Stimulated activated CD4-positive, alpha-beta T cell treated with anti-CD3 and anti-CD28 coated beads, Interleukin-12 subunit alpha, Interleukin-12 subunit beta, amount 100 ng/mL, for 48 hours (primary cell): ENCODE results near the gene ZNF595.
A peak's percentile ranks its signal among the peaks of the same experiment; 100 is the strongest.
"Not testable (repeated sequence)": the region's sequence is repeated elsewhere in the genome, so short reads cannot be mapped to it uniquely, and the experiment has no call there.

Experiments
- DNase-seq, 3 donors: peaks; one replicate each; pipeline ENCODE4 v3.0.0-alpha.2; 2020; ENCODE audit warnings: low read depth in 2 of 3, low spot score in 1 of 3

The ZNF595 gene

DNA sequence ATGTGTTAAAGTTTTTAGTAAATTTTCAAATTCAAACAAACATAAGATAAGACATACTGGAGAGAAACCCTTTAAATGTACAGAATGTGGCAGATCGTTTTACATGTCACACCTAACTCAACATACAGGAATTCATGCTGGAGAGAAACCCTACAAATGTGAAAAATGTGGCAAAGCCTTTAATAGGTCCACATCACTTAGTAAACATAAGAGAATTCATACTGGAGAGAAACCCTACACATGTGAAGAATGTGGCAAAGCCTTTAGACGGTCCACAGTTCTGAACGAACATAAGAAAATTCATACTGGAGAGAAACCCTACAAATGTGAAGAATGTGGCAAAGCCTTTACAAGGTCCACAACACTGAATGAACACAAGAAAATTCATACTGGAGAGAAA lies 32.8 kb downstream of the ZNF595 start:
- DNase-seq = no peak

DNA sequence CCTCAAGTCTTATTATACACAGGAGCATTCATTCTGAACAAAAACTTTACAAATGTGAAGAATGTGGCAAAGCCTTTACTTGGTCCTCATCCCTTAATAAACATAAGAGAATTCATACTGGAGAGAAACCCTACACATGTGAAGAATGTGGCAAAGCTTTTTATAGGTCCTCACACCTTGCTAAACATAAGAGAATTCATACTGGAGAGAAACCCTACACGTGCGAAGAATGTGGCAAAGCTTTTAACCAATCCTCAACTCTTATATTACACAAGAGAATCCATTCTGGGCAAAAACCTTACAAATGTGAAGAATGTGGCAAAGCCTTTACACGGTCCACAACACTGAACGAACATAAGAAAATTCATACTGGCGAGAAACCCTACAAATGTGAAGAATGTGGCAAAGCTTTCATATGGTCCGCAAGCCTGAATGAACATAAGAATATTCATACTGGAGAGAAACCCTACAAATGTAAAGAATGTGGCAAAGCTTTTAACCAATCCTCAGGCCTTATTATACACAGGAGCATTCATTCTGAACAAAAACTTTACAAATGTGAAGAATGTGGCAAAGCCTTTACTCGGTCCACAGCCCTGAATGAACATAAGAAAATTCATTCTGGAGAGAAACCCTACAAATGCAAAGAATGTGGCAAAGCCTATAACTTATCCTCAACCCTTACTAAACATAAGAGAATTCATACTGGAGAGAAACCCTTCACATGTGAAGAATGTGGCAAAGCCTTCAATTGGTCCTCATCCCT lies 33.6 kb downstream of the ZNF595 start:
- DNase-seq = not testable (repeated sequence)

DNA sequence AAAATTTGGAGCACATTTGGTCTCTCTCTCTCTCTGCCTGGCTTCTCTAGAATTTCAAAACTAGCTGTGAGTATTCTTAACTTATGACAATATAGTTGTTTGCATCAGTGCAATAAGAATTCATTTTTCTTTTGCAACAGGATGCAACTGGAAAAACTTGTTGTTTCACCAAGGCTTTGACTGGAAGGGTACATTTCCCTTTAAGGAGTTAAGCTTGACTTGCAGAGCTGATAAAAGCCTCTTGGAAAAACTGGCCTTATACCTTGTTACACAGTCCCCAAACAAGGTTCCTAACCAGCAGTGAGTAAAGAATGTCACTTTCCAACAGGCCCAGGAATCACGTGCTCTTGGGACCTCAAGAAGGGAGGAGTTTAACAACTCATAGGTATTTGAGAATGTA lies 45.3 kb downstream of the ZNF595 start:
- no peak for DNase-seq

DNA sequence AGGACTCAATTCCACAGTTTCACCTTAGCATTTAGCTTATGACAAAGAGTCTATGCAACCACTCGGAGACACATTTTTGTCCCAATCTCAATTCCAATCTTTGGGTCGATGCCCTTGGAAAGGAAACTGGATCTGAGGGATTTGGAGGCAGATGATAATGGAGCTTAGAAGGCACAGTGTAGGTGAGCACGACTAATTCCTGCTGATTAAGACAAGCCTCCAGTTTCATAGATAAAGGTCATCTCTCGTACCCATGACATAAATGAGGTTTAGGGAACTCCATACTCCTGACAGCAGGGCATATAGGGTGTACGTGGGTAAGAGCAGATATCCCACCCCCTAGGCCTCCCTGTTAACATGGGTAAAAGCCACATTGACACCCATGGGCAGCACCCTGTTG lies 46.7 kb downstream of the ZNF595 start:
- no peak for DNase-seq

GRCh38 chr4:107083-107443 lies 53.9 kb downstream of the ZNF595 start:
- no peak for DNase-seq

DNA sequence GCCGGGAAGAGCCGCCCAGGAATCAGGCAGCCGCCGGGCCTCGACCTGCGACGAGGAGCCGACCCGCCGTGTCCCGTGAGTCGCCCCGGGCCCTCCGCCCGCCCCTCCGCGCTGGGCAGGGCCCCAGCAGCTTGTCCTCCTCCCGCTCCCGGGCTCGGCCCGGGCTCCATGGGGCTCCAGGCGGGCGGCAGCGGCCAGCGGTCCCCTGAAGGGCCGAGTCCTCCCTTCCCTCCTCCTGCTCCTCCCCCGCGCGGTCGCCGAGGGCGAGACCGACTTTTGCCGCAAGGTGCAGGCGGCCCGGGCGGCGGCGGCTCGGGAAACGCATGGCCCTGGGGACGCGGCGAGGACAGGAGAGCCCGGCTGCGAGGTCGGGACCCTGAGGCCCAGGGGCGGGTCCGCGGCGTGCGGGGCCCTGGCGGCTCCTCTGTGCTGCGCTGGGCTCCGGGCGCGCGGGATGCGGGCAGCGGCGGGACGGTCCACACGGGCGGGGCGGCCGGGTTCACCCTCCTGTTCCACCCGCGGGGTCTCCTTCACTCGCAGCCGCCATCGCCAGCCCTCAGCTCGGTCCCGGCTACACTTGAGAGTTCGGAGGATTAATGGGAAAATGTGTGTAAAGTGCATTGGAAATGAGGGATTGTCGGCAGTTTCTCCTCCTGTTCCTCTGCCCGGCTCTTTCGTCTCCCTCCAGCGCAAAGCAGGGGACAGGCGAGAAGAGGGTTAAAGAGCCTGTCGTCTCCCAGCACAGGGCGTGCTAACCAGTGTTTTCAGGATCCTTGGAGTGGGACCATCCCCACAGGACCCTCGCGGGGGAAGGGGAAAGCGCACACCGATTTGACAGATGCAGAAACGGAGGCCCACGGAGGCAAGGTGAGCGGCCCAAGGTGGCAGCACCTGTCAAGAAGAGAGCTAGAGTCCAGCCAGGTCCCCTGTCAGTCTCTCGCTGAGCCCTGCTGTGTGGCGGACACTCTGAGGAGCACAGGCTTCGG lies 54.6 kb downstream of the ZNF595 start:
- DNase-seq = no peak

GRCh38 chr4:112771-113170 lies 59.6 kb downstream of the ZNF595 start:
- DNase-seq = no peak

- no peak for DNase-seq
These were observed 60.6 kb downstream of the ZNF595 start for GRCh38 chr4:113732-114131.

DNA sequence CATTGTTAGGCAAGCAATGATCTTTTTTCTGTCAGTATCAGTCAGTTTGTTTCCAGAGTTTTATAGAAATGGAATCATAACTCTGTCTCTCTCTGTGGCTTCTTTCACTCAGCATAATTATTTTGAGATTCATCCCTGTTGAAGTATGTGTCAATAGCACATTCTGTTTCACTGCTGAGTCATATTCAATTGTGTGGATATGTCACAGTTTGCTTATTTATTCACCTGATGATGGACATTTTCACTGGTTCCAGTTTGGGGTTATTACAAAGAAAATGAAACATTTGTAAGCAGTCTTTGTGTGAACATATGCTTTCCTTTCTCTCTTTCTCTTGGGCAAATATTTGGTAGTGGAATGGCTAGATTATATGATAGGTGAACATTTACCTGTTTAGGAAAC lies 61.0 kb downstream of the ZNF595 start:
- no peak for DNase-seq

- no peak for DNase-seq
These were observed 63.4 kb downstream of the ZNF595 start for GRCh38 chr4:116499-116898.

DNA sequence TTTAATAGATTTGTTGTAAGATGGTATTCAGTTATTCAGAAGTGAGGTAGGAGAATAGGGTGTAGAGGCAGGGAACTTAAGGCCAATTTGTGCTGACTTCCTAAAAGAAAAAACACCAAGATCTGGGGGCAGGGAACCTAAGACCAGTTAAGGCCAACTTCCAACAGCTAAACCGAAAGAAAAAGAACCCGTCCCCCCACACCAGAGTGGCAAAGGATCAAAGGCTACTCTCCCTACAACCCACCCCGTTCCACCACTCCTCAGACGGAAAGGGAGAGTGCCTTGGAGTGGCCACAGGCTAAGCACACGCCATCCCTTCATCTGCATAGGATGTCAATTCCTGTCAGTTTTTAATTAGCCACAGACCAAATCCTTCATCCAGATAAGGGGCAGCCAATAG lies 67.5 kb downstream of the ZNF595 start:
- no peak for DNase-seq

DNA sequence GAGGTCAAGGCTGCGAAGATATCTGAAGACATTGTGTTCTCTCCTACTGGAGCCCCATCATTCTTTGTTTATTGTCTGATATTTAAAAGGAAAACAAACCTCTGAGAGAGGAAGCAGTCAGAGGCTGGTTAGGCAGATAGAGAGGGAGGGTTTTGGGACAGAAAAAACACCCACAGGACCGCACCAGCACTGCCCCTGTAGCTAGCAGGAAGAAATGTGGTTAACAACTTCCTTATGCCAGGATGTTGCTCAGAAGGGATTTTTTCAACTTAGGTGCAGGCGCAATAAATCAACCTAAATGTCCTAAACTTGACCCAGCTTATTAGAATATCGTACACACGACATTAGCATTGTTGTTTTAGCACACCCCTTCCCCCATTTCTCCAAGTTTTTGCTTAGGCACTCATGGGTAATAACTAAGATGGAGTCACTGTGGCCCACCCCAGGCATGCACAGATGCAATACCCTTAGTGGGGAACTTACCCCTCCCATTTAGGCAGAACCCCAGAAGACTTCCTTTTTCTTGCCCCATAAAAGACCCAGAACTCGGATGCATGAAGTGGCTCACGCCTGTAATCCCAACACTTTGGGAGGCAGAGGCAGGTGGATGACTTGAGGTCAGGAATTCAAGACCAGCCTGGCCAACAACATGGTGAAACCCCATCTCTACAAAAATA lies 68.4 kb downstream of the ZNF595 start:
- no peak for DNase-seq

DNA sequence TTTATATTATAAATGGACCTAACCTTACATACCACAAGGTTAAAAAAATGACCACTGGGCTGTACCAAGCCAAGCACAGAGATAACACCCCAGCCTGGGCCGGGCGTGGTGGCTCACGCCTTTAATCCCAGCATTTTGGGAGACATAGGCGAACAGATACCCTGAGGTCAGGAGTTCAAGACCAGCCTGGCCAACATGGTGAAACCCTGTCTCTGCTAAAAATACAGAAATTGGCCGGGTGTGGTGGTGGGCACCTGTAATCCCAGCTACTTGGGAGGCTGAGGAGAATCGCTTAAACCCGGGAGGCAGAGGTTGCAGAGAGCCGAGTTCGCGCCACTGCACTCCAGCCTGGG lies 70.8 kb downstream of the ZNF595 start:
- DNase-seq = peak in 1 of 3 donors; percentile 5

GRCh38 chr4:124275-125081 lies 71.4 kb downstream of the ZNF595 start, which contains the start of gene ZNF718:
Gene ZNF718 (plus strand): TSS chr4:124501. CDS start chr4:124671, 170 bp downstream.
- DNase-seq = peak; percentile 75 to 97 (median 92)

GRCh38 chr4:125091-125771 lies 72.1 kb downstream of the ZNF595 start:
- DNase-seq = peak in 2 of 3 donors; percentile 7 to 25

- DNase-seq = no peak
These were observed 72.7 kb downstream of the ZNF595 start for GRCh38 chr4:125833-126232.

GRCh38 chr4:132483-132882 lies 79.4 kb downstream of the ZNF595 start:
- DNase-seq = no peak
